ENCODE results near the gene MT3. TPM values are rescaled to one million over a fixed set of nuclear protein-coding genes. Genes with fewer than 3 reads are reported as not detected.
A peak's percentile ranks its signal among the peaks of the same experiment; 100 is the strongest.

MT3 gene
- total RNA-seq, 4 donors from 2014 or later, result 2.0 to 3.6 TPM; not detected in 2

DNA sequence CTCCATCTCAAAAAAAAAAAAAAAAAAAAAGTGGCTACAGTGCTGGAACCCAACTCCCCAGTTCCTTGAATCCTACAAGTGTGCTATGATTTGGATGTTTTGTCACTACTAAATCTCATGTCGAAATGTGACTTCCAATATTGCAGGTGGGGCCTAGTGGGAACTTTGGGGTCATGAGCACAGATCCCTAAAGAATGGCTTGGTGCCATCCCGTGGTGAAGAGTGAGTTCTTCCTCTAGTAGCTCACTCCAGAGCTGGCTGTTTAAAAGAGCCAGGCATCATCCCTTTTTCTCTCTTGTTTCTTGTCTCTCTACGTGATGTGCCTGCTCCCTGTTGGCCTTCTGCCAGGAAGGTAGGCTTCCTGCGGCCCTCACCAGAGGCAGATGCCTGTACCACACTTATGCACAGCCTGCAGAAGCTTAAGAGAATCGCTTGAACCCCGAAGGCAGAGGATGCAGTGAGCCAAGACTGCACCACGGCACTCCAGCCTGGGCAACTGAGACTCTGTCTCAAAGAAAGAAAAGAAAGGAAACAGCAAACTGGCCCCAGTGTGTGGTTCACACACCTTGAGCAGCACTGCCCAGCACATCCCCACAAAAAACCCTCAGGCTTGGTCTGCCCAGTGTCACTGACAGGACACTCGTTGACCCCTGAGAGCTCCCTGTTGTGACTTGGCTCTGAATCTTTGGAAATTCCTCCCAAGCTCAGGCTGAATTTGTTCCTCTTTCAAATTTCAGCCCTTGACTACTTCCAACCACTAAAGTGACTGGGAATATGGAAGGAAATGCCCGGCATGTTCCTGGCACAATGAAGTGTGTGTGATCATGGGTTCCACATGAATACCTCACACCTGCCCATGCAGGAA is 39.4 kb downstream of the MT3 start:
- Histone ChIP-seq H3K4me1 (peaks cover 0 to 46% (median 6%) of the 10 kb centered on the region in 3 donors), H3K27me3 (peaks cover 12% of the 10 kb centered on the region), H3K36me3 (no peaks in the 10 kb centered on the region), H3K27ac (peak overlapping the region in 3 of 4 donors; percentile 5 to 94 (median 91)), H3K9me3 (no peaks in the 10 kb centered on the region), H3K4me3 (no peak overlapping the region)
- no peak for TF ChIP-seq POLR2AphosphoS5 (IDR thresholded peaks at IDR 0.05)
- no peak for TF ChIP-seq CTCF (IDR thresholded peaks at IDR 0.05)
- no peak for TF ChIP-seq POLR2A (IDR thresholded peaks at IDR 0.05)
- TF ChIP-seq EP300 (IDR thresholded peaks at IDR 0.05), result no peak
- no peak for ATAC-seq
- 74 to 75% methylated on average over 4 of the region's 9 CpGs for WGBS, 2 donors (ENCODE audit: low coverage in 1 of 2)

GRCh38 chr16:56629531-56629930 is 40.2 kb downstream of the MT3 start:
- H3K27ac ChIP-seq, result peak overlapping the region in 2 of 4 donors; percentile 5 to 53
- peaks cover 0 to 45% (median 6%) of the 10 kb centered on the region in 3 donors for H3K4me1 ChIP-seq
- no peak for TF ChIP-seq CTCF (IDR thresholded peaks at IDR 0.05)
- TF ChIP-seq POLR2A (IDR thresholded peaks at IDR 0.05), result no peak
- no peak for TF ChIP-seq EP300 (IDR thresholded peaks at IDR 0.05)
- no peak for TF ChIP-seq POLR2AphosphoS5 (IDR thresholded peaks at IDR 0.05)
- H3K27me3 ChIP-seq, result peaks cover 20% of the 10 kb centered on the region
- H3K9me3 ChIP-seq, result no peaks in the 10 kb centered on the region
- no peaks in the 10 kb centered on the region for H3K36me3 ChIP-seq
- ATAC-seq, result no peak
- H3K4me3 ChIP-seq, result no peak overlapping the region
- 90 to 100% methylated on average over 2 of the region's 3 CpGs for WGBS, 2 donors (ENCODE audit: low coverage in 1 of 2)

DNA sequence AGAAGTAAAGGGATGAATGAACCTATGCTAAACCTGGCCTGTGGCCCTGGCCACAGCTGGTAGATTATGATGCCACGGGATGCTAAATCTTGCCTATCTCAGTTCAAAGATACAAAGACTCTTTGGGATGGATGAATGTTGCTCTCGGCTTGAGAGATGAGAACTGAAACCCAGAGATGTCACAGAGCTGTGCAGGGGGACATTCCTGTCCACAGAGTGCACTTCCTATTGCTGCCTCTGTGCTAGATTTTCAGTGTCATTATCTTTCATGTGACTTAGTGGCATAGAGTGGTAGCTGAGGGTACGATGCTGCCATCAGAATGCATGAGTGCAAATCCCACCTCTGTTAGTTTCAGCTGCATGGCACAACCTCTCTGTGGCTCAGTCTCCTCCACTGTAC is 40.8 kb downstream of the MT3 start:
- no peak for TF ChIP-seq POLR2A (IDR thresholded peaks at IDR 0.05)
- TF ChIP-seq POLR2AphosphoS5 (IDR thresholded peaks at IDR 0.05), result no peak
- no peak for TF ChIP-seq EP300 (IDR thresholded peaks at IDR 0.05)
- TF ChIP-seq CTCF (IDR thresholded peaks at IDR 0.05), result no peak
- Histone ChIP-seq H3K27ac (no peak overlapping the region), H3K36me3 (no peaks in the 10 kb centered on the region), H3K9me3 (no peaks in the 10 kb centered on the region), H3K4me1 (peaks cover 0 to 43% (median 4%) of the 10 kb centered on the region in 3 donors), H3K27me3 (peaks cover 26% of the 10 kb centered on the region), H3K4me3 (no peak overlapping the region)
- 60% methylated on average over 3 of the region's 3 CpGs; no CpG with 5 or more reads in 1 of the 2 donors for WGBS, 2 donors (ENCODE audit: low coverage in 1 of 2)
- ATAC-seq, result no peak

GRCh38 chr16:56631197-56631596 is 41.9 kb downstream of the MT3 start:
- Histone ChIP-seq H3K36me3 (no peaks in the 10 kb centered on the region), H3K27ac (peak overlapping the region in 3 of 4 donors; percentile 77 to 81 (median 79)), H3K27me3 (peaks cover 37% of the 10 kb centered on the region), H3K4me3 (no peak overlapping the region), H3K4me1 (peaks cover 0 to 45% (median 8%) of the 10 kb centered on the region in 3 donors), H3K9me3 (no peaks in the 10 kb centered on the region)
- 91 to 92% methylated on average over 9 to 10 of the region's 10 CpGs for WGBS, 2 donors (ENCODE audit: low coverage in 1 of 2)
- TF ChIP-seq POLR2A (IDR thresholded peaks at IDR 0.05) (no peak), POLR2AphosphoS5 (IDR thresholded peaks at IDR 0.05) (no peak), EP300 (IDR thresholded peaks at IDR 0.05) (no peak), CTCF (IDR thresholded peaks at IDR 0.05) (no peak)
- no peak for ATAC-seq

DNA sequence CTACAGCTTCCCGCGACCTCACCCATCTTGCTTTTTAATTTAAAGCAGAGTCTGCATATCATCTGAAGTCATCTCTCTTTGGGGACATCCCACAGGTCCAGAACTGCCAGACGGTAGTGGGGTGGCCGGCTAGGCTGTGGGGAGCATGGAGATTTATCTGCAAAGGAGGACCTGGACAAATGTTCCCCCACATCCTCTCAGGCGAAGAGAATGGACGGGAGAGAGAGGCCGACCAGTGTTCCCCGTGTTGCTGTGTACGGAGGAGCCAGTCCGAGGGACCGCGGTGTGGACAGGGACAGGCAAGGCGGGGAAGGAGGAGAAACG is 42.5 kb downstream of the MT3 start:
- no peaks in the 10 kb centered on the region for H3K9me3 ChIP-seq
- TF ChIP-seq EP300 (IDR thresholded peaks at IDR 0.05) (no peak), POLR2A (IDR thresholded peaks at IDR 0.05) (no peak), POLR2AphosphoS5 (IDR thresholded peaks at IDR 0.05) (no peak), CTCF (IDR thresholded peaks at IDR 0.05) (no peak)
- peak overlapping the region; percentile 26 to 53 for H3K4me3 ChIP-seq
- H3K4me1 ChIP-seq, result peaks cover 0 to 39% (median 8%) of the 10 kb centered on the region in 3 donors
- 31 to 79% methylated on average over 2 to 9 of the region's 14 CpGs for WGBS, 2 donors (ENCODE audit: low coverage in 1 of 2)
- no peak for ATAC-seq
- no peaks in the 10 kb centered on the region for H3K36me3 ChIP-seq
- peak overlapping the region in 3 of 4 donors; percentile 77 to 81 (median 79) for H3K27ac ChIP-seq
- H3K27me3 ChIP-seq, result peaks cover 43% of the 10 kb centered on the region

All from gastroesophageal sphincter (tissue), 4 donors.